Vagina (tissue), 2 donors: Measurements from ENCODE around the gene NACAD. TPM values are rescaled to one million over a fixed set of nuclear protein-coding genes. Genes with fewer than 3 reads are reported as not detected.

ENCODE experiments used
- DNase-seq, 2 donors: peaks; one replicate each; pipeline ENCODE4 v3.0.0-alpha.2; 2017; ENCODE audit errors: extremely low spot score in 2 of 2
- H3K27ac ChIP-seq: fragments of 200-600 bp; sonication (generic); one replicate; pipeline ENCODE4 v1.5.1; 2019
- H3K27me3 ChIP-seq: fragments of 200-600 bp; sonication (generic); one replicate; pipeline ENCODE4 v1.5.1; 2019
- H3K36me3 ChIP-seq, 2 donors: fragments of 200-600 bp; sonication (generic); one replicate each; pipeline ENCODE4 v1.5.1; 2017 to 2019
- H3K4me1 ChIP-seq: fragments of 200-600 bp; sonication (generic); one replicate; pipeline ENCODE4 v1.5.1; 2019
- H3K4me3 ChIP-seq, 2 donors: fragments of 200-600 bp; sonication (generic); 1 replicate in 1 of 2; 2 replicates in 1 of 2; pipeline ENCODE4 v1.5.1; 2016 to 2019
- H3K9me3 ChIP-seq: fragments of 200-600 bp; sonication (generic); one replicate; pipeline ENCODE4 v1.5.1; 2019
- POLR2A ChIP-seq, 2 donors: fragments of 450-650 bp; IDR thresholded peaks; one replicate each; pipeline ENCODE4 v1.6.1; 2017; ENCODE audit warnings: antibody characterized with exemption in 2 of 2, mild to moderate bottlenecking in 2 of 2, moderate library complexity in 2 of 2
- POLR2AphosphoS5 ChIP-seq, 2 donors: sonication (generic); formaldehyde crosslinking; IDR thresholded peaks; one replicate each; pipeline ENCODE4 v1.9.0; 2017; ENCODE audit warnings: antibody characterized with exemption in 2 of 2, mild to moderate bottlenecking in 2 of 2, low read depth in 1 of 2; ENCODE audit not compliant: insufficient read depth in 1 of 2
- intact Hi-C: fragments of 100-400 bp; cut with DNase I; formaldehyde crosslinking; loops from one replicate; pipeline ENCODE4 v1.15.1; 2023
- total RNA-seq: library from RNA; depleted of rRNA; stranded (reverse); fragments of >200 nt; gene quantifications from one replicate; pipeline ENCODE4 v1.2.3, GENCODE V29; 2016
- TF ChIP-seq, protein P1 (sequence below), 3 experiments: fragments of 450-650 bp in 2 of 3; fragments of 200-600 bp in 1 of 3; sonication (generic) in 1 of 3; IDR thresholded peaks; one replicate each; pipeline ENCODE4 v1.5.1; 2017 to 2019; ENCODE audit warnings: antibody characterized with exemption in 3 of 3, mild to moderate bottlenecking in 2 of 3, moderate library complexity in 2 of 3

Gene NACAD
- total RNA-seq, 1 donor from 2014 or later, result 9.6 TPM

DNA sequence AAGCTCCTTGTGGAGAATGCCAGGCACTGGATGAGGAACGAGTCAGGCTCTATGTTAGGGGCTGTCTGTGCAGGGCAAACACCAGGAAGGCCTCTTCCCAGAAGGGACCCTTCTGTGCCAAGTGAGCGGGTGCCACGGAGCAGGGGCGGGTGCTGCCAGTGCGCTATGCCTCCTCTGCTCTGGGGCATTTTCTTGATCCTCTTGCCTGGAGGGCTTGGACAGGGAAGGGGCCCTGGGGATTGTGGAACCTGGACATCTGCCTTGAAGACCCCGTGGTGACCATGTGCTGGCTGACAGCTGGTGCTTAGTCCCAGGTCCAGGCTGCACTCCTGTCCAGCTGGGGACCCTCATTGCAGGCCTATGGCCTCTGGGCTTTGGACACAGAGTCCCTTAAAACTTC is 38.2 kb upstream of the NACAD start:
- Histone ChIP-seq H3K27ac (no peak overlapping the region), H3K36me3 (no peaks in the 10 kb centered on the region), H3K4me1 (no peaks in the 10 kb centered on the region), H3K27me3 (no peaks in the 10 kb centered on the region), H3K4me3 (no peak overlapping the region), H3K9me3 (no peaks in the 10 kb centered on the region)
- TF ChIP-seq POLR2A (IDR thresholded peaks at IDR 0.05) (no peak), POLR2AphosphoS5 (IDR thresholded peaks at IDR 0.05; ENCODE audit: insufficient read depth in 1 of 2, low read depth in 1 of 2) (no peak)
- TF ChIP-seq, protein P1, sequence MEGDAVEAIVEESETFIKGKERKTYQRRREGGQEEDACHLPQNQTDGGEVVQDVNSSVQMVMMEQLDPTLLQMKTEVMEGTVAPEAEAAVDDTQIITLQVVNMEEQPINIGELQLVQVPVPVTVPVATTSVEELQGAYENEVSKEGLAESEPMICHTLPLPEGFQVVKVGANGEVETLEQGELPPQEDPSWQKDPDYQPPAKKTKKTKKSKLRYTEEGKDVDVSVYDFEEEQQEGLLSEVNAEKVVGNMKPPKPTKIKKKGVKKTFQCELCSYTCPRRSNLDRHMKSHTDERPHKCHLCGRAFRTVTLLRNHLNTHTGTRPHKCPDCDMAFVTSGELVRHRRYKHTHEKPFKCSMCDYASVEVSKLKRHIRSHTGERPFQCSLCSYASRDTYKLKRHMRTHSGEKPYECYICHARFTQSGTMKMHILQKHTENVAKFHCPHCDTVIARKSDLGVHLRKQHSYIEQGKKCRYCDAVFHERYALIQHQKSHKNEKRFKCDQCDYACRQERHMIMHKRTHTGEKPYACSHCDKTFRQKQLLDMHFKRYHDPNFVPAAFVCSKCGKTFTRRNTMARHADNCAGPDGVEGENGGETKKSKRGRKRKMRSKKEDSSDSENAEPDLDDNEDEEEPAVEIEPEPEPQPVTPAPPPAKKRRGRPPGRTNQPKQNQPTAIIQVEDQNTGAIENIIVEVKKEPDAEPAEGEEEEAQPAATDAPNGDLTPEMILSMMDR (IDR thresholded peaks at IDR 0.05), result no peak
- intact Hi-C loops, result no loop called here
- DNase-seq, result no peak

DNA sequence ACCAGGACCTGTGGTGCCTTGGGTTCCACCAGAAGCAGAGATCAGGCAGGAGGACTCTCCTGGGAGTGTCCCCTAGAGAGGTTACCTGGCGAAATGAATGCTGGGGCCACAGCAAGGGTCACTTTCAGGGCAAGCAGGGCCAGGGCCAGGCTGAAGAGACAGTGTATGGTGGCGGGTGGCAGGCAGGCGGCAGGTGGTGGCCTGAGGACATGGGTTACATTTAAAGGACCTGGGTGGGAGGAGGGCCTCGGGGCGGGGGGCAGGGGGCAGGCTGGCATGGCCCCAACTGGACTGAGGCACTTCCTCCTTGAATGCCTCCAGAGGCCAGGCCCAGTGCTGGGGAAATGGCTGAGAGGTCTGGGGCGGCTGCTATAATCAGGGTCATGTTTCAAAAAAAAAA is 37.4 kb upstream of the NACAD start:
- TF ChIP-seq, protein P1 (IDR thresholded peaks at IDR 0.05), result no peak
- TF ChIP-seq POLR2AphosphoS5 (IDR thresholded peaks at IDR 0.05; ENCODE audit: insufficient read depth in 1 of 2, low read depth in 1 of 2) (no peak), POLR2A (IDR thresholded peaks at IDR 0.05) (no peak)
- H3K9me3 ChIP-seq, result no peaks in the 10 kb centered on the region
- no peaks in the 10 kb centered on the region for H3K27me3 ChIP-seq
- H3K36me3 ChIP-seq, result no peaks in the 10 kb centered on the region
- H3K4me3 ChIP-seq, result no peak overlapping the region
- H3K4me1 ChIP-seq, result no peaks in the 10 kb centered on the region
- intact Hi-C loops, result no loop called here
- DNase-seq, result no peak
- no peak overlapping the region for H3K27ac ChIP-seq

DNA sequence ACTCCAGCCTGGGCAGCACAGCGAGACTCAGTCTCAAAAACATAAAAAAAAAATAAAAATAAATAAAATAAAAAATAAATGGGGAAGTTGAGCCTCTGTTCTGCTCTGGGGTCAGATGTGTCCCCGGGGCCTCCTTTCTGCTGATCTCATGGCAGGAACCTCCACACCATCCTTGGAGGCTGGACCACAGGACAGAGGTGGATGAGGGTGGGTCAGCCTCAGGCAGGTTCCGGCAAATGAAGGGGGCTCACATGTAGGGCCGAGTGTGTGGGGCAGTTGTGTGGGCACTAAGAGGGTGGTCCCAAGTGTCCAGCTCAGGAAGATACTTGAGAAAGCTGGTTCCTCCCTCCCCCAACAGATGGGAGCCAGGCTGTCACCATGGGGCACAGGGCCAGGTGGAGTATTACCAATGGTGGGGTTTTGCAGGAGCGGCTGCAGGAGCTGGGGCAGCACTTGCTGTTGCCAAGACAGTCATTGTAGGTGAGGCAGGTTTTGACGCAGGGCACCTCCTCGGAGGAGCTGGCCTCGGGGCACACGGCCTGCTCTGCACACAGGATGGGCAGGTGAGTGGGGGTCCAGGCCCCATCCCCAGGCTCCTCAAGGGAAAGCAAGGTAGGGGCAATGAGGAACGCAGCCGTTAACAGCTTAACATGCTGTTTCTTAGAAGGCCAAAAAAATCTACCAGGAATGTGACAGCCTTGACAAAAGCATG is 36.6 kb upstream of the NACAD start:
- Histone ChIP-seq H3K9me3 (no peaks in the 10 kb centered on the region), H3K4me3 (no peak overlapping the region), H3K27me3 (no peaks in the 10 kb centered on the region), H3K4me1 (no peaks in the 10 kb centered on the region), H3K36me3 (no peaks in the 10 kb centered on the region), H3K27ac (no peak overlapping the region)
- TF ChIP-seq POLR2A (IDR thresholded peaks at IDR 0.05), result no peak
- TF ChIP-seq, protein P1 (IDR thresholded peaks at IDR 0.05), result no peak
- no peak for TF ChIP-seq POLR2AphosphoS5 (IDR thresholded peaks at IDR 0.05; ENCODE audit: insufficient read depth in 1 of 2, low read depth in 1 of 2)
- DNase-seq, result no peak
- intact Hi-C loops, result no loop called here

DNA sequence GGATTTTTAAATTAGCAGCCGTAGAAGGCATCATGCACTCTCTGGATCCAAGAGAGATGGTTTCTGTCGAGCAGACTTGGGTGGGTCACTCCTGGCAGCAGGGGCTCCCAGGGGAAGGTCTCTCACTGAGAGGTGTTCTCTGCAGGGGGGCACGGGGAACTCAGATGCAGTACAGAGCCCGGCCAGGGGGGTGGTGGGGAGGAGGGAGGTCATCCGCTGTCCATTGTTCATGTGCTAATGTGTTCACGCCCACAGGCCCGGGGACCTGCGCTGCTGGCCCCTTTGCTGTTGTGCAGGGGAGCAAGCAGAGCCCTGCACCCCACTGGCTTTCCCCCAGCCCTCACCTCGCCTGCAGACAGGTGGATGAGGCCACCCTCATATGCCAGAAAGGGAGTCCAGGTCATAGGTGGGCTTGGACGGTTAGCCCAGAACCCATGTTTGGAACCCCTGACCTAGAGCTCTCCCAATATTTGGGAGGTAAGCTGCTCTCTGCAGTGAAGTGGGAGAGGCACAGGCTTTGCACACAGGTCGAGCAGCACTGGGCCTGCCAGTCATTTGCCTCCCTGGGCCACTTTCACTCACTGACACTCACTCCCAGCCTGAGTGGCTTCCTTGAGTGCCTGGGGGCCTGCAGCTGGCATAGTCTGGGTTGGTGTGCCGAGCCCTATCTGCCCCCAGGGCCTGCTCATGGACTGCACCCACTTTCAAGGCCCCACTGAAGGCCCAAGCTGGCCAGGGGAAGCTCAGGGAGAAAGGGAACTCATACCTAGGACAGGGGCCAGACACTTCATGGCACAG is 35.3 kb upstream of the NACAD start:
- no peaks in the 10 kb centered on the region for H3K4me1 ChIP-seq
- H3K27ac ChIP-seq, result no peak overlapping the region
- TF ChIP-seq POLR2AphosphoS5 (IDR thresholded peaks at IDR 0.05; ENCODE audit: insufficient read depth in 1 of 2, low read depth in 1 of 2), result no peak
- no peak for TF ChIP-seq POLR2A (IDR thresholded peaks at IDR 0.05)
- no peaks in the 10 kb centered on the region for H3K27me3 ChIP-seq
- no peak for DNase-seq
- H3K4me3 ChIP-seq, result no peak overlapping the region
- intact Hi-C loops, result no loop called here
- H3K36me3 ChIP-seq, result no peaks in the 10 kb centered on the region
- H3K9me3 ChIP-seq, result no peaks in the 10 kb centered on the region

DNA sequence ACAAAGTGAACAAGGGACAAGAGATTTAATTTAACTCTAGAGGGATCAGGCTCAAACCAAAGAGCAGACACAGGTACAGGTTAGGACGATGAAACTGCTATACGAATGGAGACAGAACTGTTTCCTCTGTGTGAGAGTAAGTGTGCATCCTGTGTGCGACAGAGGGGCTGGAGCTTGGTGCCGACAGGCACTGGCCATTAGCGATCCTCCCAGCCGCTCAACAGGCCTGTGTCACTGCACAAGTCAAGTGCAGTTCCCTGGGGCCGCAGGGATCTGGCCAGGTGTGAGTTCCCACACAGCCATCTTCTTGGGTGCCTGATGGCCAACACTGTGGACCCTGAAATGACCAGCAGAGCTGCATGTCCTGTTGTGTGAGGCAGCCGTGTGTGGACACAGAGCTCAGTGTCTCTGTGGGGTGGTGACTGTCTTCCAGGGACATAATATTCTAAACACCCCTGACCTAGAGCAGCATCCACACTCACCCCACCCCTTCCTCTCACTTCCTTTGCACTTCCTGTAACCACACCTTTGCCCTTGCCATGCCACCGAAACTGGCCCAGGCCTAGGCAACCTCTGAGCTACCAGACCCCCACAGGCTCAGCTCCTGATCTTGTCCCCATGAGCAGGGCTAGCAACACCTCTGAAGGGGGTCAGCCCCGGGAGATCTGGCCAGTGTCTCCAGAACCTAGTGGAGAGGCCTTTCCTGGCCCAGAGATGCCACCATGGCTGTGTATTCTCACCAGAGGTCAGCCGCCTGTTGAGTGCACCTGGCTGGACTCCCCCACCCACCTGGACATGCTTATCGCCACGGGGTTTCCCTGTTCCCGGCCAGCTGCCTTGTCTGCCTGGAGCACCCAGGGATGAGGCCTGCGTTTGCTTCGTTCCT is 34.4 kb upstream of the NACAD start:
- intact Hi-C loops, result no loop called here
- TF ChIP-seq POLR2AphosphoS5 (IDR thresholded peaks at IDR 0.05; ENCODE audit: insufficient read depth in 1 of 2, low read depth in 1 of 2) (no peak), POLR2A (IDR thresholded peaks at IDR 0.05) (no peak)
- TF ChIP-seq, protein P1 (IDR thresholded peaks at IDR 0.05), result no peak
- no peaks in the 10 kb centered on the region for H3K4me1 ChIP-seq

More for the DNA sequence above, 34.4 kb upstream of the NACAD start:
- no peak for DNase-seq
- H3K27me3 ChIP-seq, result no peaks in the 10 kb centered on the region
- H3K27ac ChIP-seq, result no peak overlapping the region
- no peak overlapping the region for H3K4me3 ChIP-seq
- no peaks in the 10 kb centered on the region for H3K9me3 ChIP-seq
- H3K36me3 ChIP-seq, result no peaks in the 10 kb centered on the region
